Type B pancreatic cell (in vitro differentiated cells): ENCODE measurements around the gene FBXL12. TPM values are rescaled to one million over a fixed set of nuclear protein-coding genes. Genes with fewer than 3 reads are reported as not detected.

Experiments used
- DNase-seq: peaks from one replicate; pipeline ENCODE4 v3.0.0; 2021; ENCODE audit warnings: mixed read lengths; ENCODE audit not compliant: unreplicated experiment; ENCODE audit errors: extremely low spot score
- H3K27ac Mint-ChIP-seq: 2 replicates; pipeline ENCODE4 v1.8.0; 2021; ENCODE audit warnings: mild to moderate bottlenecking, mixed read lengths
- H3K27me3 Mint-ChIP-seq: 2 replicates; pipeline ENCODE4 v1.8.0; 2021; ENCODE audit warnings: mixed read lengths
- H3K36me3 Mint-ChIP-seq: 2 replicates; pipeline ENCODE4 v1.8.0; 2021; ENCODE audit warnings: mixed read lengths
- H3K4me1 Mint-ChIP-seq: one replicate; pipeline ENCODE4 v1.8.0; 2021; ENCODE audit warnings: mixed read lengths; ENCODE audit not compliant: unreplicated experiment
- H3K4me3 Mint-ChIP-seq: 2 replicates; pipeline ENCODE4 v1.8.0; 2021; ENCODE audit warnings: mild to moderate bottlenecking, mixed read lengths
- H3K9me3 Mint-ChIP-seq: 2 replicates; pipeline ENCODE4 v1.8.0; 2021; ENCODE audit warnings: mixed read lengths
- total RNA-seq: library from RNA; stranded (reverse); gene quantifications from 2 replicates; pipeline ENCODE4 v1.2.1, GENCODE V29; 2021; ENCODE audit warnings: low replicate concordance
- TF ChIP-seq, protein P1 (sequence below): fragments of 200-600 bp; sonication (generic); conservative IDR thresholded peaks from 2 replicates; pipeline ENCODE4 v1.5.0; 2021; ENCODE audit warnings: antibody characterized with exemption, mild to moderate bottlenecking

Gene FBXL12
- total RNA-seq, 1 donor from 2014 or later = 27.8 TPM

- no peaks in the 10 kb centered on the region for H3K27me3 Mint-ChIP-seq
- H3K9me3 Mint-ChIP-seq = no peaks in the 10 kb centered on the region
- peaks cover 16% of the 10 kb centered on the region for H3K36me3 Mint-ChIP-seq
- TF ChIP-seq, protein P1, sequence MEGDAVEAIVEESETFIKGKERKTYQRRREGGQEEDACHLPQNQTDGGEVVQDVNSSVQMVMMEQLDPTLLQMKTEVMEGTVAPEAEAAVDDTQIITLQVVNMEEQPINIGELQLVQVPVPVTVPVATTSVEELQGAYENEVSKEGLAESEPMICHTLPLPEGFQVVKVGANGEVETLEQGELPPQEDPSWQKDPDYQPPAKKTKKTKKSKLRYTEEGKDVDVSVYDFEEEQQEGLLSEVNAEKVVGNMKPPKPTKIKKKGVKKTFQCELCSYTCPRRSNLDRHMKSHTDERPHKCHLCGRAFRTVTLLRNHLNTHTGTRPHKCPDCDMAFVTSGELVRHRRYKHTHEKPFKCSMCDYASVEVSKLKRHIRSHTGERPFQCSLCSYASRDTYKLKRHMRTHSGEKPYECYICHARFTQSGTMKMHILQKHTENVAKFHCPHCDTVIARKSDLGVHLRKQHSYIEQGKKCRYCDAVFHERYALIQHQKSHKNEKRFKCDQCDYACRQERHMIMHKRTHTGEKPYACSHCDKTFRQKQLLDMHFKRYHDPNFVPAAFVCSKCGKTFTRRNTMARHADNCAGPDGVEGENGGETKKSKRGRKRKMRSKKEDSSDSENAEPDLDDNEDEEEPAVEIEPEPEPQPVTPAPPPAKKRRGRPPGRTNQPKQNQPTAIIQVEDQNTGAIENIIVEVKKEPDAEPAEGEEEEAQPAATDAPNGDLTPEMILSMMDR = no peak
- H3K27ac Mint-ChIP-seq = no peak overlapping the region
- DNase-seq = no peak
- no peak overlapping the region for H3K4me3 Mint-ChIP-seq
- H3K4me1 Mint-ChIP-seq = no peaks in the 10 kb centered on the region
Observed at GRCh38 chr19:9854282-9854846, 35.5 kb upstream of the FBXL12 start.

DNA sequence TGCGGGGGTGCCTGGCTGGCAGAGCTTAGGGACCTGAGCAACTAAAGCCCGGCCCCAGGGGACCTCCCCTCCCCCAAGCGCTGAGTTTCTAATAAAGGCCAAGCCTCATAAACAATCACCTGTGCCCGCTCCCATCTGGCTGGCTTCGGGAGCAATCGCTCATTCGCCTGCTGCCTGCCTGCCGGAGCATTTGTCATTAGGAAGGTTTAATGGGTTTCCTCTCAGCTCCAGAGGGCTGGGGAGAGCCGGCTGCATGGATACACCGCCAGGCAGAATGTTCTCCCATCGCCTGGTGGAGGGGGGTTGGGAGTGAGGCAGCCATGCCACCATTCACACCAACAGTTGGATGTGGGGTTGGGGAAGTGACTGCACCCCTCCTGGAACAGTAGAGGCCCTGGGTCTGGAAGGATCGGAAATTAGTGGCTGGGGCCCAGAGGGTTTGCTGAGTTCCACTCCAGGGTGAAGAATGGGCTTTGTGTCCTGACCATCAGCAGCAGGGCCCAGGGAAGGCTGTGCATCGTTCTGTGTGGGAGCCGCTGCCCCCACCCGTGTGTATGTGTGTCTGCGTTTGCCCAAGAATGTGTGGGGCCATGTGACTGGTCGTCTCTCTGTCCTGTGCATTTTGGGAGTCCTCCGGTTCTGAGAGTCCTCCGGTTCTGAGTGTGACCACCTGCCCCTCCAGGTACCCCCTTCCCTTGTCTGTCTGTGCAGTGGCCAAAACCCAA lies 31.5 kb upstream of the FBXL12 start:
- TF ChIP-seq, protein P1 = no peak
- DNase-seq = no peak
- Mint-ChIP-seq H3K27ac (no peak overlapping the region), H3K27me3 (no peaks in the 10 kb centered on the region), H3K4me1 (no peaks in the 10 kb centered on the region), H3K36me3 (peaks cover 7% of the 10 kb centered on the region), H3K4me3 (no peak overlapping the region), H3K9me3 (no peaks in the 10 kb centered on the region)

DNA sequence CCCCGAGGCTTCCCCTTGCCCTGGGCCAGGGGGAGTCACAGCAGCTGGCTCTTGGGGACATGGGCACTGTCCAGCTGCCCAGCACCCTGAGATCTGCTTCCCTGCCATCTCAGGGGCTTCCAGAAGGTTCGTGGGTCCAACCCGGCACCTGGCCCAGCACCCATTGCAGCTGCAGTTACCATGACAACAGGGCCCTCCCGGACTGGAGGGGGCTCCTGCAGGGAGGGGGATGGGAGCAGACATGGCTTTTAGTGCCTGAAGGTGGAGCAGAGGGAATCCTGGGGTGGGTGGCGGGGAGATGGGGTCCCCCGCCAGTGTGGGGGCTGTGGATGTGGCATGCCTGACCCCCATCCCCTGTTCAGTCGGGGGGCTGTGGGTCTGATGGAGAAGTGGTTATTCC lies 30.9 kb upstream of the FBXL12 start:
- no peak for DNase-seq
- H3K4me3 Mint-ChIP-seq = no peak overlapping the region
- no peaks in the 10 kb centered on the region for H3K9me3 Mint-ChIP-seq
- no peak overlapping the region for H3K27ac Mint-ChIP-seq
- peaks cover 7% of the 10 kb centered on the region for H3K36me3 Mint-ChIP-seq
- TF ChIP-seq, protein P1 = no peak
- H3K27me3 Mint-ChIP-seq = no peaks in the 10 kb centered on the region
- H3K4me1 Mint-ChIP-seq = no peaks in the 10 kb centered on the region

DNA sequence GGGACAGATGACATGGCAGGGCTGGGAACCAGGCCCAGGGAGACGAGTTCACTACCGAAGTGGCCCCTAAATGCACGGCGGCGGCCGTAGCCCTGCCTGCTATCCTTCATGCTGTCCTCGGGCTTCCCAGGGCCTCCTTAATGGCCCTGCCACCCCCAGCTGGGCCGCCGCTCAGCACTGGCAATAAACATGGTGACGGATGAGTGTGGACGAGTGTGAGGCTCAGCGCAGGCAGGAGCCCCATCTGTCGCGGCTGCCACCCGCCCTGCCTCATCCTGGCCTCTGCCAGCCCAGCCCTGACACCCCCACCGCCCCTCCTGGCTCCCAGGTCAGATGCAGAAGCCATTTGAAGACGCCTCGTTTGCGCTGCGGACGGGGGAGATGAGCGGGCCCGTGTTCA lies 29.9 kb upstream of the FBXL12 start:
- TF ChIP-seq, protein P1 = no peak
- Mint-ChIP-seq H3K27ac (no peak overlapping the region), H3K9me3 (no peaks in the 10 kb centered on the region), H3K36me3 (peaks cover 1% of the 10 kb centered on the region), H3K4me3 (no peak overlapping the region), H3K4me1 (no peaks in the 10 kb centered on the region), H3K27me3 (no peaks in the 10 kb centered on the region)
- DNase-seq = no peak

- Mint-ChIP-seq H3K27ac (no peak overlapping the region), H3K27me3 (no peaks in the 10 kb centered on the region), H3K4me3 (no peak overlapping the region), H3K4me1 (no peaks in the 10 kb centered on the region), H3K36me3 (peaks cover 4% of the 10 kb centered on the region), H3K9me3 (no peaks in the 10 kb centered on the region)
- TF ChIP-seq, protein P1 = peak; percentile 70
- no peak for DNase-seq
Observed at GRCh38 chr19:9848060-9848459, 29.2 kb upstream of the FBXL12 start.
